Smooth muscle cell of the brain vasculature (primary cell): ENCODE results near the gene PLXNA4.

ENCODE experiments used
- DNase-seq: peaks from one replicate; pipeline ENCODE4 v3.0.0-alpha.2; 2012; ENCODE audit warnings: low read depth, low spot score

PLXNA4 gene

GRCh38 chr7:132149436-132150304 lies 426.6 kb downstream of the PLXNA4 start:
- no peak for DNase-seq

GRCh38 chr7:132148876-132149275 lies 427.4 kb downstream of the PLXNA4 start:
- DNase-seq = no peak

- DNase-seq = no peak
Measured at GRCh38 chr7:132145466-132145865, 430.8 kb downstream of the PLXNA4 start.

GRCh38 chr7:132145063-132145462 lies 431.2 kb downstream of the PLXNA4 start:
- DNase-seq = no peak

GRCh38 chr7:132142006-132142405 lies 434.3 kb downstream of the PLXNA4 start:
- no peak for DNase-seq

GRCh38 chr7:132141109-132141508 lies 435.2 kb downstream of the PLXNA4 start:
- no peak for DNase-seq

GRCh38 chr7:132140341-132140740 lies 435.9 kb downstream of the PLXNA4 start:
- no peak for DNase-seq

DNA sequence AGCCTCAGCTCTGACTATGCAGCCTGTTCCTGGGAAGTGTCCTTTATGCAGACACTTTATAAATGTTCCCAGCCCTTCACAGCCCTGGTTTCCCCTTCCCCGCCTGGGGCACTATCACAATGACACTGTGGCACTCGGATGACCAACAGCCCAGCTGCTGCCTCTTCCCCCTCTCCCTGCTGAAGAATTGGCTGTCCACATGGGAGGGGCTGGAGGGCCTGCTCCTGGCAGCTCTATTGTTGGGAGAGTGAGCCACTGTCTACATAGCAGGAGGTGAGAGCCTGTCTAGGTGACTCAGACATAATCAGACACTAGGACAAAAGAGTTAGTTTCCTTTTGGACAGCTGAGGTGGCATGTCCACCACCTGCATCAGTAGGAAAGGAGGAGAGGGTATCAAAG lies 437.5 kb downstream of the PLXNA4 start:
- no peak for DNase-seq

GRCh38 chr7:132137681-132138080 lies 438.6 kb downstream of the PLXNA4 start:
- no peak for DNase-seq

GRCh38 chr7:132135746-132136385 lies 440.4 kb downstream of the PLXNA4 start:
- no peak for DNase-seq

- no peak for DNase-seq
Measured at GRCh38 chr7:132134814-132135445, 441.3 kb downstream of the PLXNA4 start.

GRCh38 chr7:132133501-132133900 lies 442.8 kb downstream of the PLXNA4 start:
- no peak for DNase-seq

GRCh38 chr7:132131196-132131595 lies 445.1 kb downstream of the PLXNA4 start:
- no peak for DNase-seq

DNA sequence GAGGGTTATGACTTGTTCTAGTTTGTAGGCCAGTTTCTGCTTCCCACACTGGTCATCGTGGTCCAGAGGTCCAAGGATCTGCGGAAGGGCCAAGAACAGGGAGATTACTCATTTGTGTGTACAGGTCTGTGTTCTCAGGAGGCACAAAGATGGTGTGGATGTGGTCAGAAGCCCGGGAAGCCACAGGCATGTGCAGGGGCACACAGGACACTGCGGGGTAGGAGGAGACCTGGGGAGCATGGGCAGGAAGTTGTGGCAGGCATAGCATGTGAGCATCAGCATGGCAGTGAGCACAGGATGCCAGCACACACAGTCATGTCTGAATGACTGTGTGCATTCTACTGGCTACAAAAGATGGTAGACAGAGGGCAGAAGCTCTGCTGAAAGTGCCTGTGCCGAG lies 445.8 kb downstream of the PLXNA4 start:
- DNase-seq = no peak

DNA sequence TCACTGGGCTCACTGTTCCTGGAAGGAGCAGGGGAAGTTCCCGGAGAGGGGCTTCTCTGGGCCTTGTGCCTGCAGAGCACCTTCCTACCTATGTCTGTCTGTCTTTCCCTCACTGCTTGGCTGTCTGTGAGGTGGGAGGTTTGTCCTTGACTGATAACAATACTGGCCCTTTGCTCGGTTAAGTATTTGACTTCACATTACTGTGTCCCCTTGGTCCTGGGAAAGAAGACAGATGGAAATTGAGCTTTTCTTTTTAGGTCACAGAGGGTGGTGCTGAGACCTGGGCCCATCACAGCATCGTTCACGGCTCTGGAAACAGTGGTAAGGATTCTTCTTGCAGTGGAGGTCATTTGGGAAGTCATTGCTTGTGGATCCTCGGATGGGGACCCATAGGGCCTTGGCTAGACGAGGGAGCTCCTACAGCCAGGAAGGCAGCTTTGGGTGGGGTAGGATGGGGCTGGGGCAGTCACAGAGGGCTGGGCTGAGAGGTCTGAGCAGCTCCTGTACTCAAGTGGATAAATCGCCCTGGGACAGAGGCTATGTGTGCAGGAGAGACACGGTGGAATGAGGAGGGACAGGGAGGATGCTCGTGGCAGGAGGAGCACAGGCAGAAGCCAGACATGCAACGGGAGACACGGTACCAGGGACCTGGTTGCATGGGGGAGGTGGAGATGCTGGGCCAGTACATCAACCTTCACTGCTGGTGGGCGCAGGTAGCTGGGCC lies 450.2 kb downstream of the PLXNA4 start:
- no peak for DNase-seq

- no peak for DNase-seq
Measured at GRCh38 chr7:132125096-132125495, 451.2 kb downstream of the PLXNA4 start.

GRCh38 chr7:132124575-132124974 lies 451.7 kb downstream of the PLXNA4 start:
- no peak for DNase-seq

GRCh38 chr7:132123773-132124172 lies 452.5 kb downstream of the PLXNA4 start:
- no peak for DNase-seq

DNA sequence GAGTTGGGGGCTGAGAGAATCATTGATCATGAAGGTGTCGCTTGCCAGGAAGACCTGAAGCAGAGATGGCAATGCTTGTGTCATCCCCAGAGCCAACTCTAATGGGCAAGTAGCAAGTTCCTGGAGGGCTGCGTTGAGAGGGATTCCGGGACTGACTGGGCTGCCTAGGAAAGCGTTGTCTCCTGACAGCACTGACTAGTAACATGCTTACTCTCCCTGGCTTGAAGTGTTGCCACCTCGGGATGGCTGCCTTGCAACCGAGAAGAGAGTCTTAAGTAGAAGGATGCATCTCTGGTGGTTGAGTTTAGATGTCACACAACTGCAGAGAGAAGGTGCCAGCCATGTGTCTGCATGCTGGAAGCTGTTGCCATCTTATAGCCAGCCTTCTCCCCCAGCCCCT lies 453.4 kb downstream of the PLXNA4 start:
- no peak for DNase-seq

GRCh38 chr7:132121987-132122386 lies 454.3 kb downstream of the PLXNA4 start:
- DNase-seq = no peak

- DNase-seq = peak; percentile 53
Measured at GRCh38 chr7:132118641-132119040, 457.6 kb downstream of the PLXNA4 start.

DNA sequence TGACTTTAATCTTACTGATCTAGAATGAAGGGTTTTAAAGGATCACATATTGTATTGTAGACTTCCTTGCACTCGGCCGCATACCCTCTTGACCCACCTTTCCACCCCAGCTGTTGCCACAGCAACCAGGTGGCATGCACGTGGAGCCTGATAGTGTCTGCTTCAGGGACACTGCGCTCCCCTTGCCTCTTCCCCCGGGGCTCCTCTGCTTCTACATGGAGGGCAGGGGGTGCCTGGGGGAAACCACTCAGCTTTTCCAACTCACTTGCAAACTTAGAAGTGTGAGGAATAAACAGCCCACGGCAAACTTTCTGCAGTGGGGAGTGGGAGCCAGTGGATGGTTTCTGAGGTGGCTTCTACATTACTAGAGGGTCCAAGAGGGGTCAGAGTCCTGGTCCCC lies 458.6 kb downstream of the PLXNA4 start:
- no peak for DNase-seq
